HG02610 (cell line): ENCODE data around the gene TAMALIN.
A peak's percentile ranks its signal among the peaks of the same experiment; 100 is the strongest.

Experiments used
- ATAC-seq: cut with Tn5 transposase; IDR thresholded peaks from one replicate; pipeline ENCODE4 v1.9.1; 2021; ENCODE audit warnings: mild to moderate bottlenecking, moderate library complexity; ENCODE audit not compliant: unreplicated experiment

Gene TAMALIN

DNA sequence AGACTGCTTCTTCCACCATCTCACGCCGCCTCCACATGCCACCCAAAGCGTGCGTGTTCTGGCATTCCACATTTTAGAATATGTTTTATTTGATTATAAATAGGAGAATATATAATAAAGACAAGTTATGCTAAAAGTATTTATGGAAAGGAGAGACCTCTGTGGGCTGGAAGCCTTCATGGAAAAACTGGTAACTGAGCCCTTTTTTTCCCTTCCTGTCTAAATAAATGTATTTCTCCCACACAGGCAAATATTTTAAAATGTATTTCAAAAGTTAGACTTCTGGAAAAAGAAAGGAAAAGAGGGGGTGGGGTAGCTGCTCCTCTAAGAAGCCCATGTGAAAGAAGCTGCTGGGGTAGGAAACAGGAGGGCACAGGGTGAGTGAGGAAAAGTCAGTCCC is 28.4 kb downstream of the TAMALIN start:
- no peak for ATAC-seq

DNA sequence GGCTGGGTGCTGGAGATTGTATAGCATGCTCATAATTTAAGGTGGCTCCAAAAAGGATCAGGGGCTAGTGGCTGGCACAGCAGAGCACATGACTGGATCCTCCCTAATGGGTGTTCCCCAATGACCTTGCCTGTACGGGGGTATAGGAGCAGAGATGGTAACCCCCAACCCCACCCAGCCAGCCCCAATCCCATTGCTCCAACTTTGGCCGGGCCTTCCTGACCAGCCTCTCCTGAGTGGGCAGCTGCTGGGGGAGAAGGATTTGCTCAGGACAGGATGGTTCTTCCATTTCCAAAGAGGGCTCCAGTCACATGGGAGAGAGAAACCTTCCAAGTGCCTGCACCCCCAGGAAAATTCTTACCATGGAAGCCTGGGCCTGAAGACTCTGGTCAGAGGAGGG is 29.2 kb downstream of the TAMALIN start:
- ATAC-seq = no peak

DNA sequence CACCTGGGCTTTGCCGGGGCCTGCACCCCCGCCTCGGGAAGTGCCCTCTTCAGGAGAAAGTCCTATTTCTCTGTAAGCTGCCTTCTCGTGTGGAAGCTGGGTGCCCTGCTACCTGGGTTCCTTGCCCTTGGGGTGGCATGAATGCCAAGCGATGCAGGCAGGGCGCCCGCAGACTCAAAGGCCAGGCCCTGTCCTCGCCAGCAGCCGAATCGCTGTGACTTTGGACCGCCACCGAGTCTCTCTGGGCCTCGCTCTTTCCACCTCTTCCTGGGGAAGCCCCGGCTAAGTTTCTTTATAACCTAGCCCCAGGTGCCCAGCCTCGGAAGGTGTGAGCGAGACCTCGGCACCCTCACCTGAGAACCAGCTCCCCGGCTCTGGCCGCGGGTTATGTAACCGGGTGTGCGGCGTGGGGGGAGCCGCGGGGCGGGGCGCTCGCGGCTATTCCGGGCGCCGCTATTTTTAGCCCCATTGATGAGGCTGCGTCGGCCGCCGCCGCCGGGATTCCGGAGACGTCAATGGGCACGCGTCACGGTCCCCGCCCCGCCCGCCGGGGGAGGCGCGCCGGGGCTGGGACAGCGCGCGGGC is 29.9 kb downstream of the TAMALIN start:
- ATAC-seq = peak; percentile 37

DNA sequence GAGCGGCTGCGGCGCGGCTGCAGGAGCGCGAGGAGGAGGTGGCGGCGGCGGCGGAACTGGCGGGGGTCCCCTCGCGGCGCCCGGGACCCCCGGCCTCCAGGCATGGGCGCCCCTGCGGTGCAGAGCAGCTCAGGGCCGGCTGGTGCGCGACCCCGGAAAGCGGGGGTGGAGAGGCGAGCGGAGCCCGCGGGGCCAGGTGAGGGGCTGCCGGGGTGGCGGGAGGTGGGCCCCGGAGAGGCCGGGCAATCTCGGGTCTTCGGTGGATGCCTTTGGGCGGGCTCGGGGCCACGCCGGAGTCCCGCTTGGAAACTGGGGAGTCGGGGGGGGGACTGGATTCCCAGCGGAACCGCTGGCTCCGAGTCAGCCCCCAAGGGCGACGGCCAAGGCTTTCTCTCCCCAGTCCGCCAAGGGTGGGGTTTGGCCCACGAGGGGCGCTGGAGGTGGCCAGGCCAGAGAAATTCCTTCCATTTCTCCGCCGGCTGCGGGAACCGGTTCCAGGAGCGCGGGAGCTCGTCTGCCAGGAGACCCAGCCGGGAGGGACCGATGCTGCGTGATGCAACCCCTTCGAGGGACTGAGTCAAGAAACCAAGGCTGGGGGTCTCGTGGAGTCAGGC is 30.6 kb downstream of the TAMALIN start:
- ATAC-seq = no peak

DNA sequence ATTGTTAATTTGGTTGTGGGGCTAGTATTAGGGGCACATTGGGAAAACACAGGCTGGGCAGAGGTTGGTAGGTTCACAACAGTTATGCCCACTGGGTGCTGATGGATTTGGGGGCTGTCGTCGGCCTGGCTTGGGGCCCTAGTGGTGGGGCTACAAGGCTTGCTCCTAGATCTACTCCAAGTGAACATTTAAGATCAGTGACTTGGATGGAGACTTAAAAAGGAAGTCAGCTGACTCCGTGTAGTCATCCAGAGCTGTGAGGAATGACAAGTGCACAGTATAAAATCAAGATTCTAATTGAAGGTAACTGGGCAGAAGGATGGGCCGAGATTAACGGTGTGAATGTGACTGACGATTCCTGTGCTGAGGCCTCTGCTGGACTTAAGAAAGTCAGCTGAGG is 31.7 kb downstream of the TAMALIN start:
- ATAC-seq = no peak

DNA sequence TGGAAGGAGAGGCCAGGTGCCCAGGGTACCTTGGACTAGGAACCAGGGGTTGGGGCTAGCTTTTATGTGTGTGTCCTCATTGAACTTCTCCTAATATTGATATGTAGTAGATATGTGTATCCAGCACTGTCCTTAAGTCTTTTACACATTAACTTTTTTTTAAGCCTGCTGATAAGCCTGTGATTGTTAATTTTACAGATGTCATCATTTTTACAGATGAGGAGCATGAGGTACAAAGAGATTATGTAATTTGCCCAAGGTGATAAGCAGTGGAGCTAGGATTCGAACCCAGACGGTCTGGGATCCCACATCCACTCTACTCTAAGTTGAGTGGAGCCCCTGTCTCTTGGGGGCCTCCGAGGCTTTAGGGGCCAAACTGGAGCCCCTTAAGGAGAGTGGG is 34.3 kb downstream of the TAMALIN start:
- ATAC-seq = no peak

DNA sequence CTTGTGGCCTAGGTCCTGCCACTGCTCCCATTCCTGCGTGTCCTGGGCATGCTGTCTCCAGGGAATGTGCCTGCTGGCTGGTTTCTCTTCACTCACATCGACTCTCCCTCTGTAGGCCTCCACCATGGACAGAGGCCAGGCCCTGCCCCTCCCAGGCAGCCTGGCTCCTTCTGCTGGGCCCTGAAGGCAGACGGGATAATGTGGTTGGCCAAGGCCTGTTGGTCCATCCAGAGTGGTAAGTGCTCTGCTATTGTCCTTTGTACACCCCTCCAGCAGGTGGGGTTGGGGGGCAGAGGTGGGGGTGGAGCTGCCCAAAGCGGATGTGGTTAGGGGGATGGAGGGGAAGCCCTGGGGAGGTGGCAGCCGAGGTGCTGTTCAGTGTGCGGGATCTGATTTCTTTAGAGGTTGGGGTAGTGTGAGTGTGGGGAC is 35.0 kb downstream of the TAMALIN start:
- ATAC-seq = no peak

DNA sequence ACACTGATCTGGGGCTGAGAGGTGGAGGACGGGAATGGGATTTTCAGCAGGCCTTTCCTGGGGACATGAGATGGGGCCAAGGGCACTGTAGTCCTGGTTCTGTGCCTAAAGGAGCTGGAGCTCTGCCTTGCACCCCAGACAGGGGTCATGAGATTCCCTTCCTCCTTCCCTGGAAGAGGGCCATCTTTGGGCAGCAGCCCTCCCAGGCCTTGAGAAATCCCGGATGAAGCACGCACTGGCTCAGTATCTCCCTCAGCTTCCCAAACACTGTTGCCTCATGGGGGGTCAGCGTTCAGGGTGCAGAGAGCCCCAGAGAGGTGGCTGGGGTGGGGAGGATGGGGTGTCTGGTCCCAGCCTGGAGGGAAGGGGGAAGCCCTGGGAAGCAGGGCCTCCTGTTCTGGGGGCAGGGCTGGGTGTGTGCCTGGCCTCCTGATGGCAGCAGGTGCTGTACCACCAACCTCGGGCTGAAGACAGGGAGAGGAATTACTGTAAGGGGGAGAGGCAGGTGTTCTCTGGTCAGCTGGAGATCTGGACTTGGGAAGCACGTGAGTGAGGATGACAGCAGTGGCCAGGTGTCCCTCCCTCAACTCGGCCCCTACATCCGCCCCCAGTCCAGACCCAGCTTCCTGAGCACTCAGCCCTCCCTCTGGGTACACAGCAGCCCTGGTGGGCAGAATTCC is 36.1 kb downstream of the TAMALIN start:
- no peak for ATAC-seq

DNA sequence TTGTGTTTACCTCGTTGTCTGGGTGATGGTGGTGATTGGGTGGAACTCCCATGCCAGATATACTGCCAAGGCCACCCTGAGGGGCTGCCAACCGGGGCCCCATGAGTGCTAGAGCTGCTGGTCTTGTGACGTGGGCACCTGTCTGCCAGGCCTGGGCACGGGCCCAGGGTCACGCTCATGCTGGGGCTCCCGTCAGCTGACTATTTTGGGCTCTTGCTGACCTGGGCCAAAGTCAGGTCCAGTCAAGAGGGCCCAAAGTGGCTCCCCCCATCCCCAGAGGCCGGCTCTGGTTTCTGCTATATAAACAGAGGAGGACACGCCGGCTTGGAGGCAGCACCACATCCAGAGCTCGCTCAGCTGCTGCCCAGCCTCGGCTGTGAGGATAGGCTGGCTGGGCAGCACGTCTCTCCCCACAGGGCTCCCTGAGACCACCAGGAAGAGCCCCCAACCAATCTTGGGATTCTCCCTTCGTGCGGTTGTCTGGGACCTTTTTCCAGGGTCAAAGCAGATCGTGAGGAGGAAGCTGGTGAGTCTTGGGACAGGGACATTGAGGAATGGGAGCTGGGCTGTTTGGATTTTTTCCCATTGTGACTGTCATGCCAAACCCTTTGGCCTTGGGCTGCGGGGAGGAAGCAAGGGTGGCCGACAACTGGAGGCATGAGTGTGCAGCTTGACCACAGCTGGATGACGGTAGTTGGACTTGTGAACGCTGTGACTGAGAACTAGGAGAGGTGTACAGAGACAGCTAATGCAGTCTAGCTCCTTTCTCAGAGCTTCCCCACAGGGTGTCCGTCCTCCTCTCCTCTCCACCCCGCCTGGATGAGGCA is 36.9 kb downstream of the TAMALIN start:
- no peak for ATAC-seq

DNA sequence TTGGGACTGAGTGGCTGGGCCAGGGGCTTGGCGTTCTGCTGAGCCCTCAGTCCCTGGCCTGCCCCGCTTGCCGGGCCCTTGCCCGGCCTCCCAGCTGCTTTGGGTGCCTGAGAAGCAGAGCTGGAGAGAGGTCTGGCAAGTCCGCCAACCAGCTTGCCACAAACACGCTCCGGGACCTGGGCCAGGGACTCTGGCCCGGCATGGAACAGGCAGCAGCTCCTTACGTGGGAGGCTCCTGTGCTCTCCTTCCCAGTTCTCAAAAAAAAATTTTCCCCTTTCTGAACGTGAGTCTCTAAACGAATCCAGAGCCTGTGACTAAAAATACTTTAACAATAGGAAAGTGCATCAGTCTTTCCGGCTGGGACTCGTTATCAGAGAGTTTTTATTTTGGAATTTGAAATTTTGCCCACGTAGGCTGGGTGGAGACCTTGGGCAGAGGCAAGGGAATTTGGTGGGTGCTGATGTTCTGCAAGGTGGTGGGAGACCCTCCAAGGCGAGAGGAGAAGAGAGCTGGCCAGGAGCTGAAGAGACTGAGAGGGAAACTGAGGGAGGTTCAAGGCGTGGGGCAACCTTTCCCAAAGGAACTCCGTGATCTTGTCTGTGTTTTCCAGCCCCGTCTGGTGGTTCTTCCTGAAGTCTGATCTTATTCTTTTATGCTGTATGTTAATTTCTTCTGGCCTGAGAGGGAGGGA is 37.7 kb downstream of the TAMALIN start:
- ATAC-seq = no peak

DNA sequence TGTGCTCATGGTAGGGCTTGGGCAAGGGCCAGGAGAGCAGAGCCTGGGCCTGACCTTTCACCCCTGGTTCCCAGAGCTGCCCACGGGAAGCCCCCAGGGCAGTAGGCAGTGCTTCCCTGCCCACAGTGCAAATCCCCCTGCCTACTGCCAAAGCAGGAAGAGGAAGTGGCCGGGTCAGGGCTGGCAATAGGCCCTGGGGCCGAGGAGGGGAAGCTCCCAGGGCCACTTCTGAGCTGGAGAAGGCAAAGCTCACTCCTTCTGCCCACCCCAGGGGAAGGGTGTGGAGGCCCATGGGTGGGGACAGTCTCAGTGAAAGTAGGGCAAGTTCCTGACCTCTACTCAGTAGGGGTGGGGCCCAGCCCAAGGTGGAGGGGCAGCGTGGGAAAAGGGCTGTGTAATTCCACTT is 39.1 kb downstream of the TAMALIN start:
- ATAC-seq = no peak

DNA sequence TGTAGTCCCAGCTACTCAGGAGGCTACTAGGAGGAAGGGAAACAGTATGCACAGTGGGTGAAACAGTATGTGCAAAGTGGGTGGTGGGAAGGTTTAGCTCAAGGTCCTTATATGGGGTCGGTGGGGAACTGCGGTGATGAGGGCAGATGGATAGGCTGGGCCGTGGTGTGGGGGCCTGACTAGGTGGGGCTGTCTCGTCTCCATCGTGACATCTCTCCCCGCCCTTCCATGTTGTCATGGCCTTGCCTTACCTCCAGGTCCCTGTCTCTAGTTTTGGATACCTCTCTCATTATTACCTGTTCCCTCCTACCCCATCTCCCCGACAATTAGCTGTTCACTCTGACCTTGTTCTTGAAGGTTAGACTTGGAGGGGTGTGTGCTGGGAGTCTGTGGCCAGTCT is 40.1 kb downstream of the TAMALIN start:
- no peak for ATAC-seq

DNA sequence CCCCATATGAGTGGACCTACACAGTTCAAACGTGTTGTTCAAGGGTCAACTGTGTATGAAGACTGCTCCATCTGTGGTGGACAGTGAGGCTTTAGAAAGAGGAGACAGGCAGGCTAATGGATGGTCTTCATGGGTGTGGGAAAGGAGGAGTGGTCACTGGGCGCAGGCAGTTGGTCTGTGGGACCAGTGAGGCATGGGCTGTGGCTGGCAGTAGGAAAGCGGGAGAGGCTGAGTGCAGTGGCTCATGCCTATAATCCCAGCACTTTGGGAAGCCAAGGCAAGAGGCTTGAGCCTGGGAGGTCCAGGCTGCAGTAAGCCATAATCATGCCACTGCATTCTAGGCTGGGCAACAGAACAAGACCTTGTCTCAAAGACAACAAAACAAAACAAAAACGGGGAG is 42.5 kb downstream of the TAMALIN start:
- no peak for ATAC-seq

DNA sequence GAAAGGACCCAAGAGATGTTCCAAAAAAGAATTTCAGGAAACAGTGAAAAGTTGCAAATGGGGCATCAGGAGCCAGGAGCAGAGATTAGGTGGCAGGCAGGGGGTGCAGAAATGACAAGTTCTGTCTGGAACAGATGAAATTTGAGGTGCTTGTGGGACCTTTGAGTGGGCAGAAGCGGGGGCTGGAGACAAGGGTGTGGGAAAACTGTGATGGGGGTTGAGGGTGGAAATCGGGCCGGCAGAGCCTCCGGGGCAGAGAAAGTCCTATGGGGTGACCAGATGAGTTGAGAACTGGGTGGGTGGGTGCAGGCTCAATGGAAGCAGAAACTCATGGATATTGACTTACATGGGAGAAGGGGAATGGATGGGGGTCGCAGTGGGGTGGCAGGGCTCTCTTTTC is 42.9 kb downstream of the TAMALIN start:
- no peak for ATAC-seq

DNA sequence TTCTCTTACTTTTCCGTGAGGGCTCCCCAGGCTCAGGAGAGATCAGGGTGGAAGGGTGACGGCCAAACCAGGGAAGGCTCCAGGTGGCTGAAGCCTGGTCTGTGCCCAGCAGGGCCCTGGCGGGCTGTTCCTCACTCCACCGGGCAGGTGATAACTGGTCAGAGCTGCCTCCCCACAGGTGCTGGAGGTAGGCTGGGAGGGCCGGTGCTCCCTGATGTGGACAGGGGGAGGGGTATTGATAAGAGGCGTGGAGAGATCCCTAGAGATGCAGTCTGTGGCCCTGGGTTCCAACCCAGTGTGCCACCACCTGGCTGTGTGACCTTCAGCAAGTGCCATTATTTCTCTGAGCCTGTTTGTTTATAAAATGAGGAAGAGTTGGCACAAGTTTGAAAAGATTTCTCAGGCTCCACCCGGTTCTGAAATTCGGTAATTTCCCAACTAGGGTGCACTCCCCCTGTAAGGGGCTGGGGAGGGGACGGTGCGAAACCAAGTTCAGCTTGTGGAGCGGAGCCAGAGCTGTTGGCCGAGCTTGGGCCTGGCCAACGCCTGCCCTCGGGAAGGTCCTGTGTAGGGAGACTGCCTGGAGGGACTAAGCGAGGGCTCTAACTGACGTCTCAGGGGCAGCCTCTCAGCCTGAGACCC is 43.5 kb downstream of the TAMALIN start:
- ATAC-seq = no peak

DNA sequence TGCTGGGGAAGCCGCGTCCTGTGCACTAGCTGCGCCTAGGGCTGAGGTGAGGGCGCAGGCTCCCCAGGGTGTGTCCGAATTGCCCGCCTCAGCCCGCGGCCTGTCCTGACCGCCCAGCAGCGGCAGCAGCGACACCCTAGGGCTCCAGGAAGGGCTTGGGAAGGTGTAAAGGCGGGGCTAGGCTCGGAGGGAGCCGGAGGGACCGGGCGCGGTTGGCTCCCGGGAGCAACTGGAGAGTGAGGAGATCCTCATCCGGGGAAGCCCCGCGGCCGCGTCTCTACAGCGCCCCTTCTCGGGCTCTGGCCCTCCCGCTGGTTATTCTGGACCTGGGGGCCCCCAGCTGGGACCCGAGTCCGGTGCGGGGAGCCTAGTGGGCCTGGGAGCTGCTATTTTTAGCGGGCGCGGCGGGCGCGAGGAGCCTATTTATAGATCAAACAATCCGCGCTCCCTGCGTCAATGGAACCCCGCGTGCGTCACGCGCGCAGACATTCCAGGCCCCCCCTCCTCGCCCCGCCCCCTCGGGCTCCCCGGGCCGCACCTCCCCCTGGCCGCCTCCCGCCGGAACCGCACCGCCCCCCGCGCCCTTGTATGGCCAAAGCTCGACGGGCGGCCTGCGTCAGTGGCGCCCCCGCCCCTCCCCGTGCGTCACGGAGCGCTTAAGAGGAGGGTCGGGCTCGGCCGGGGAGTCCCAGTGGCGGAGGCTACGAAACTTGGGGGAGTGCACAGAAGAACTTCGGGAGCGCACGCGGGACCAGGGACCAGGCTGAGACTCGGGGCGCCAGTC is 44.2 kb downstream of the TAMALIN start, which contains the start of gene NR4A1:
Gene NR4A1 (plus strand): TSS at position 685 of the 784 bp plus-strand sequence. CDS start 2,887 bp downstream, outside the sequence.
- ATAC-seq = peak; percentile 83

DNA sequence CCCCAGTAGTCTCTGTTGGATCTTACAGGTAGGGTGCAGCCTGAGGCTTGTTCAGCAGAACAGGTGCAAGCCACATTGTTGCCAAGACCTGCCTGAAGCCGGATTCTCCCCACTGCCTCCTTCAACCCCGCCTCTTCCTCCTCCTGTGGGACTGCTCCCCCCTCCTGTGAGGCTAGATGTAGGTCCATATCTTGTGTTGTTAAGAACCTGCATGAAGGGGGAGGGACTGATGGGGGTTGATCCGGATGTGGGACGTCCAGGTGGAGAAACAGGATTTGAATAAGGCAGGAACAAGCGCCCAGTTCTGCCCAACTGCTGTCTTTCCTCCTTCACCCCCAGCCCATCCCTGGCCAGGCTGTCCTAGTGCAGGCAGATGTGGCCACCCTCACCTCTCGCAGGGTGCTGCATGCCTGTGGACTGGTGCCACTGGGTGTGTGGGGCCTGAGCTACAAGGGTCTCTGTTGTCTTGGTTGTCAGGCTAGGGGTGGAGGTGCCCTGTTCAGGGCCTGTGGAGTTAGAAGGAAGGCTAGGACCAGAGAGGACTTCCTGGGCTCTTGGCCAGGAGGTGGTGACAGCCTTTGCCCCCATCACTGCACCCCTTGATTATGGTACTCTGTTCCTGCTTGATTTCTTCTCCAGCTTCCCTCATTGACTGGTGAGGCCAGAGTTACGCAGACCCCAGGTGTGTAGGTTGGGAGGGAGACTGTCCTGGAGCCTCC is 45.9 kb downstream of the TAMALIN start:
- no peak for ATAC-seq

DNA sequence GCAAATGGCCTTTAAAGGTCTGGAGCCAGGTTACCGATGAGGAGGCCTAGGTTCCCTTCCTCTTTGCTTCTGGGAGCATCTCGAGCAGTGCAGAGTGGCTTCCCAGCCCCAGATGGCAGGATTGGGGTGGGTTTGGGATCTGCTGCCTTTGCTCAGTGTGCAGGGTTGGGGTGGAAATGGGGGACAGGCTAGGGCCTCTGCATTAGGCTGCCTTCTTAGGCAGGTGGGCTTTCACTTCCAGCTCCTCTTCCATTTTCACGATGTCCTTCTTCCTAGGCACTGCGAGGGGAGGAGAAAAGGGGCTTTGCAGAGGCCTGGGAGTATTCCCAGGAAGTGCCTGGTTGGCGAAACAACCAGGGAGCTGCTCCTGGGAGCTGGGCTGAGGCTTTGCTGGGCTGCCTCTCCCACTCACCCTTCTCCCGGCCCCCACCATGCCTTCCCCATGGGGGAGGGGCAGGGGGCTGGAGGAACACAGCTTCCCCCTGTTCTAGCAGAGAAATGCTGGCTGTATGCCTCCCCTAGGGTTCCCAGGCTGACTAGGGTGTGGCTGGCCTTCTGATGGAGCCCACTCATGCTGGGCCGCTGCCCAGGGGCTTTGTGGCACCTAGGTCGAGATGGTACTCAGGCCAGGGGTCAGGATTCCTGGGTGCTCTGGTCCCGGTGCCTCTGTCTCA is 46.9 kb downstream of the TAMALIN start:
- ATAC-seq = no peak
